ENCODE results near the gene GMDS.

The GMDS gene

GRCh38 chr6:1645466-1646185 lies 599.8 kb downstream of the GMDS start:
- DNase-seq (ENCODE audit: low read depth): no peak

DNA sequence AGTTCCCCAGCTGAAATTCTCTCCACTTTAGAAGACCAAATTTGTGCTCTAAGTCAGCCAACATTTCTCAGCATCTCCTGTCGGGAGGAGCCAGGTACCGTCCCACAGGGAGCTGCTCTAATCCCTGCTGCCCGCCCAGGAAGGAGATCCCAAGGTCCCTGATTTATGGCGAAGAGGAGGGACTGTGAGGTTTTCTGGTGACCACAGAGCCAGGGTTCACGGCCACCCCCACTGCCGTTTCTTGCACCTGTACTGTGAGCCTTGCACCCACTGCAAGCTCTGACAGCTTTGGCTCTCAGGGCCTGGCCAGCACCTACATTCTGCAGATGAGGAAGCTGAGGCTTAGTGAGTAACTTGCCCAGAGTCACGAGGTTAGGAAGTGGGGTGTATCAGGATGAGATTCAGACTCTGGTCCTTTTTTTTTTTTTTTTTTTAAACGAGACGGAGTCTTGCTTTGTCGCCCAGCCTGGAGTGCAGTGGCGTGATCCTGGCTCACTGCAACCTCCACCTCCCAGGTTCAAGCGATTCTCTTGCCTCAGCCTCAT lies 600.8 kb downstream of the GMDS start:
- DNase-seq (ENCODE audit: low read depth): no peak

DNA sequence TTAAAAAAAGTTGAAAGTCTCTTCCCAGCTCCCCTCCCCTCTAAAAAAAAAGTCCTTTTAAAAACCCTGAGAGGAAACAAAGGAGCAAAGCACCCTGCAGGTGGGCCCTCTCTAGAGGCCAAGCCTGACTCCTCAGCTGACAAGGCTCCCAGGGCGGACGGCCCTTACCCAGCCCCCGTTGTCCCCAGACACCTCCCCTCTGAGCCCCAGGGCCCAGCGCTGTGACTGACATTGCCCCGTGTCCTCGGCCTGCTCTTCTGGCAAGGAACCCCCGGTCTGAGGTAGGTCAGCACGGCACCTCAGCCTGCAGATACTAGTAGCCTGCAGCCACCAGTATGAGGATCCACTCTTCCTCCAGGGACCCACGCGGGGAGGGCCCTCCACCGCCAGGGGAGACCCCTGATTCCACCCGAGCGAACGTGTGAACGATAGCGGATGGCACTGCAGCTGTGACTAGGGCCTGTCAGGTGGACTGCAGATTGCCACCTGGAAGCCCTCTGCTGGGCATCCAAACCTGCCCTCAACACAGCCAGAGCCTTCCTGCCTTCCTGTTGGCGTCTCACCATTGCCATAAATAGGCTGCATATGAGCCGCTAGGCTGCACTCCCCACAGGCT lies 601.5 kb downstream of the GMDS start:
- no peak for DNase-seq (ENCODE audit: low read depth)

- no peak for DNase-seq (ENCODE audit: low read depth)
Observed at GRCh38 chr6:1643111-1643510, 602.3 kb downstream of the GMDS start.

DNA sequence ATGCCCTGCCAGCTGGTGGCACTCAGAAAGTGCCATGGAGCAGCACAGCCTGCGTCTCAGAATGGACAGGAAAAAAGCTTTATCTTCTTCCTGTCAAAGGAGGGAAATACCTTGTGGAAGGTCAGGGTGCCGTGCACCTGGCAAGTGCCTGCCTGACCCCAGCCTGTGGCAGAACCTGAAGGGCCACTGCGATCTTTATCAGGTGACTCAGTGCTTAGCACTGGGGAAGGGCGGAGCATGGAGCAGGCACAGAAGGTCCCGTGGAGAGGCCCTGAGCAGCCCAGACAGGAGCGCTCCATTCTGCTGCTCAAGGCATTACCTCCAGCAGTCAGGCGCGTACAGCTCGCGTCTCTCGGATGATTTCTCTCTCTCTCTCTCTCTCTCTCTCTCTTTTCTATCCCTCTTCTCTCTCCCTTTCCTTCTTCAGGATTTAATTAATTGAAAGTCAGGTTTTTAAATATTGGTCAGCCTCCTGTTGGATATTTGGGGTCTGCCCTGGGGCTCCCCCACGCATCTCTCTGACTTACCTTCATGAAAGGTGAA lies 604.0 kb downstream of the GMDS start:
- DNase-seq (ENCODE audit: low read depth): no peak

DNA sequence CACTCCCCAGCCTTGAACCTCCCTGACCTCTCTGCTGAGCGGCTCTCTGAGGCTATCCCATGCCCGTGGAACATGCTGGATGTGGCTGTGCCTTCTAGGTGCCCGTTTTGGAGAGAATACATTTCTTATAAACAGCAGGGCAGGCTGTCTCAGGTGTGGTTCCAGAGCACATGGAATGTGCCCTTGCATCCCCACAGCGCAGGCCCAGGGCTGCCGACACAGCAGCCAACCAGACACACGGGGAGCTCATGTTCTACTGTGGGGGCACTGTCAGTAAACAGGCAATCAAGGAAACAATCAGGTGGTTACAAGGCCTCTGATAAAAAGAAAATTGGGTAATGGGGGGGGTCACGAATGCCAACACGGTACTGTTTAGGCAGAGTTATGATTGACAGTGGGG lies 604.9 kb downstream of the GMDS start:
- DNase-seq (ENCODE audit: low read depth): no peak

GRCh38 chr6:1639430-1639829 lies 606.0 kb downstream of the GMDS start:
- no peak for DNase-seq (ENCODE audit: low read depth)

DNA sequence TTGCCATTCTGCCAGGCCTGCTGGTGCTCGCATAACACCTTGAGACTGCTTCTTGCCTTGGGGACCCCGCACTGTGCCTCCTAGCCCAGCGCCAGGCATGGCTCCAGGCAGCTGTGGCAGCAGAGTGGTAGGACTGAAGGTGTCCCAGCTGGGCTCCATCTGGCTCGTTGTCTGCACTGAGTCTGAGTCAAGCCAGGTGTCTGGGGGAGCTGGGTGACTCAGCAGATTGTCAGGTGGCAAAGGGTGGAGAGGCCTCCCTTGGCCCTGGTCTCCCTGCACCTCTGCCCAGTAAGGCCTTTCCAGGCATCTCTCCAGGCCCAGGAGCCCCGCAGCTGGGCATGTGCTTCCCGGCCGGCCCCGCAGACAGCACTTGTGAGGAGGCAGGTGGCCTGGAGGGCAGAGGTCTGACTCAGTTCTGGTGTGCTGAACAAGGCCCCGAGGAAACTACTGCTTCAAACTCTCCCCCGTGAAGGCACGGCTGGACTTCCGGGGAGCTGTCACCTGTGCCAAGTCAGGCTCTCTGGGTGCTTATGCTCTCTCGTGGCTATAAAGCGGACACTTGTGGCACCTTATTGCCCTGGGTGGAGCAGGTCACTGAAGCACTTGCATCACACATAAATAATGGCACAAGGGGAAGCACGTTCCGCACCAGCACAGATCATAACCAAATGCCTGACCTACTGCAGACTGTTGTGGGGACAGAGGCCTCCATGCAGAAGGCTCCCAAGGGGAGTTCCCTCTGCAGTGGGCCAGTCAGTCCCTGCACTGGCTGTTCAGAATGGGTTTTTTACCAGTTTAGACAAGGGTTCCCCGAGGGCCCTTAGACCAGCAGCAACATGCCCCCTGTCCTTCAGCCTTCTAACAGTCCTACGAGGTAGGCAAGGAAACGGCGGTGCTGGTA lies 608.2 kb downstream of the GMDS start:
- DNase-seq (ENCODE audit: low read depth): no peak

- DNase-seq (ENCODE audit: low read depth): no peak
Observed at GRCh38 chr6:1636272-1636825, 609.1 kb downstream of the GMDS start.

GRCh38 chr6:1635305-1636010 lies 609.9 kb downstream of the GMDS start:
- DNase-seq (ENCODE audit: low read depth): no peak

DNA sequence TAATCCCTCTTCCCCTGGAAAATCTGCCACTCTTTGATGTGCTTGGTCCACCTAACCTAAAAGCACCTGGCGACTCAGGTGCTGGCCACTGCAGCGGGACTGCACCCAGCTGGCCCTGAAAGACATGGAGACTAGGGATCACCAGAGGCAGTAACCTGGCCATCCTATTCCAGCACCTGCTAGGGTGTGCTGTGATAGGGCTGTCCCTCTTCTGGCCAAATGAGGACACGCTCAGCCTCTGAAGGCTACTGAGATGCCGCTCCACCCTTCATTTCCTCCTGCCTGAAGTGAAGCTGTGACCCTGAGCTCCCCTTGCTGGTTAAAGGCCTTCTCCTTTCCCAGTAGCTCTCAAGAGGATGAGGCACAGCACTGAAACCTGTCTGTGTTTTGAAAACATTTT lies 611.3 kb downstream of the GMDS start:
- no peak for DNase-seq (ENCODE audit: low read depth)

- DNase-seq (ENCODE audit: low read depth): no peak
Observed at GRCh38 chr6:1633366-1634021, 611.9 kb downstream of the GMDS start.

GRCh38 chr6:1631251-1631650 lies 614.2 kb downstream of the GMDS start:
- DNase-seq (ENCODE audit: low read depth): no peak

GRCh38 chr6:1630771-1631217 lies 614.6 kb downstream of the GMDS start:
- no peak for DNase-seq (ENCODE audit: low read depth)

- no peak for DNase-seq (ENCODE audit: low read depth)
Observed at GRCh38 chr6:1630212-1630770, 615.1 kb downstream of the GMDS start.

DNA sequence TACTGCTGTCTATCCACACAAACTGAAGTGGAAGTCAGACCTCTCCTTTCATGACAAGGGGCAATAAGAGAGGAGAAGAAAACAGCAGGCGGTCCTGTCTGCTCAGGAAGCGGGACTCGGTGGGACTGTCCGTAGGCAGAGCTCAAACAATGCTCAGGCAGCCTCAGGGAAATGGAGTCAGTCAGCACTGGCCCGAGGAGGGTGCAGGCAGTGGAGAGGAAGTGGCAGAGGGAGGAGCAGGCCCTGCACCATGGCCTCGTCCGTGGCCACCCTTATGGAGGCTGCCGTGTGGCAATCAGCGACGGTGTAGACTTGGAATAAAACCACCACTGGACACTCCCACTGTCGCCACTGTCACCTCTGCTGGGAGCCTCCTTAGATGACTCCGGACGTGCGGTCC lies 616.1 kb downstream of the GMDS start:
- no peak for DNase-seq (ENCODE audit: low read depth)

DNA sequence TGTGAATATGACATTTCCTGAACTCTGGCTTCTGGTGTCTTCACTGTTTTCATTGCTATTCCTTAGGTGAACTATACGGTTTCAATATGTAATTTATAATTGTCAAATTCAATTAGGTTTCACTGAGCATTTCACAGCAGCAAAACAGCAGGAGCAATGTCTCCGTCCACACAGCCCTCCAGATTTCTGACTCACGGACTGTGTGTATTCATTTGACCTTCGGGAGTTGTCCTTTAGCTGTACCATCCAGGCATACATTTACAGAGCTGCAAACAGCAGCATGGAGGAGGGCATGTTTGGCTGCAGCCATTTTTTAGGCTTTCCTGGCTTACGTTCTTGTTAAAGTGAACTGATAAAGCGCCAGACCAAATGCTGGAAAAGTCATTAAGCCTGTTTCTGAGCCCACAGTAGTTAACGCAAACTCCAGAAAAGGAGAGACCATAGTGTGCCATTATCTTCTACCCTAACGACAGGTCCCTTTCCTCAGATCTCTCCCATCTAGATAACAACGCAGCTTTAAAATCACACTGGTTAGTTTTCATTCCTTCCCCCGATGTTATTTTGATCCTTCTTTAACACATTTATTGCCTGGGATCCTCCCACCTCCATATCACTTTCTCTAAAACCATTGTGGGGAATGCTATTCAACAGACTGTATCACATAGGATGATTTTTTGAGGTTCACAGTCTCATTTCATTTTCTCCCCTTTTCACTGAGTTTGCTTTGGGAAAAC lies 617.4 kb downstream of the GMDS start:
- no peak for DNase-seq (ENCODE audit: low read depth)

- no peak for DNase-seq (ENCODE audit: low read depth)
Observed at GRCh38 chr6:1626481-1626880, 618.9 kb downstream of the GMDS start.

DNA sequence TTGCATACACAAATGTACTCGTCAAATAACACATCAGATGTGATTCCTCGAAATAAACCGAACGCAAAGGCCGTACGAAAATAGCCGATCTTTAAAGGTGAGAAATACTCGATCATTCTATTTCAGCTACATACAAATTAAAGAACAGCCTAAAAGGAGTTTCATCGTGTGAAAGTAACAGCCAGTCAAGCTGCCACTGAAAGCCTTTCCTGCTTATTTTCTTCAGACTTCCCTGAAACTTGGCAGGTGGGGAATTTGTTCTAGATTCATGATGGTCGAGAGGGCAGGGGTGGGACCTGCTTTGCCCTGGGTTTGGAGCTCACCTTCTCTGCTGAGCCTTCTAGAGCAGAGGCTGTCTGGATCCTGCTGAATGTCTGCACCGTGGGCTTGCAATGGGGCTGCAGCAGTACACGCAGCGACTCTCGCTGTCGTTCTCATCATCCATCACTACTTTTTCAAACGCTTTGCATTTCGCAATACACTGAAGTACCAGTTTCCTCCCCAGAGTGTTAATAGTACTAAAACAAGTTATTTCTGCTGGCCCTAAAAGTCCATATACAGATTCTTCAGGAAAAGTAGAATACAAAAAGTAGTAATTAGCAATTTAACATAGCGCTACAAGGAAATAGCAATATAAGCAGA lies 619.5 kb downstream of the GMDS start:
- no peak for DNase-seq (ENCODE audit: low read depth)

Measured in stimulated activated CD4-positive, alpha-beta T cell treated with anti-CD3 and anti-CD28 coated beads, Interleukin-2, amount 100 ng/mL, for 4 hours (primary cell).